ENCODE measurements around the gene CBARP. TPM values are rescaled to one million over a fixed set of nuclear protein-coding genes. Genes with fewer than 3 reads are reported as not detected.

Gene CBARP
- total and polyA plus RNA-seq, 2 of the 13 experiments (the other 11 are each of a cell fraction or from before 2014, with no cell fraction given), result 1.2 to 1.4 TPM

DNA sequence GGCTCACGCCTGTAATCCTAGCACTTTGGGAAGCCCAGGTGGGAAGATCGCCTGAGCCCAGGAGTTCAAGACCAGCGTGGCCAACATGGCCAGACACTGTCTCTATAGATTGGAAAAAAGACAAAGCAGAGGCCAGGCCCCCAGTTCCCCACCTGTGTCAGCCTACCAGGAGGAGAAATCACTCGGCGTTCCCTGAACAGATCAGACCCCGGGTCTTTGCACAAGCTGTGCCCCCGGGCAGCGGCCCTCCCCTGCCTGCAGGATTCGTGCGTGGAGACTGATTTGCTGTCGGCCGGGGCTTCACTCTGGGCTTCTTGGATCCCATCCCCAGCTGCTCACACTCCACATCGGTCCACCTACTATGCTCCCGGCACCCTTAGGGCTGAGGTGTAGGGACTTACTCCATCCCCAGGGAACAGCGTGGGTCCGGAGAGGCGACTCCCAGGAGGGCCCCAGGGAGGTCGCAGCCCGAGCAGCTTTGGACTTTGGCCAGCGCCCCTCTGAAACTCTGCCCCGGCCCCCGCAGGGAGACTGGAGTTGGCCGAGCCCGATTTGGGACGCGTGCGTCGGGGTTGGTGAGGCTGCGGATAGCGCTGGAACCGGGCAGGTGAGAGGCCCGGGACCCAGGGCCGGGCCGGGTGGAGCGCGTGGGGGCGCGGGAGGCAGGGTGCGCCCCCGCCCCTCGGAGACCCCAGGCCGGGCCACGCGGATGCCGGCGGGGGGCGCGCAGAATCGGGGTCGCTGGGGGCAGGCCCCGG is 47.4 kb upstream of the CBARP start (continued):
- TF ChIP-seq, protein P1, sequence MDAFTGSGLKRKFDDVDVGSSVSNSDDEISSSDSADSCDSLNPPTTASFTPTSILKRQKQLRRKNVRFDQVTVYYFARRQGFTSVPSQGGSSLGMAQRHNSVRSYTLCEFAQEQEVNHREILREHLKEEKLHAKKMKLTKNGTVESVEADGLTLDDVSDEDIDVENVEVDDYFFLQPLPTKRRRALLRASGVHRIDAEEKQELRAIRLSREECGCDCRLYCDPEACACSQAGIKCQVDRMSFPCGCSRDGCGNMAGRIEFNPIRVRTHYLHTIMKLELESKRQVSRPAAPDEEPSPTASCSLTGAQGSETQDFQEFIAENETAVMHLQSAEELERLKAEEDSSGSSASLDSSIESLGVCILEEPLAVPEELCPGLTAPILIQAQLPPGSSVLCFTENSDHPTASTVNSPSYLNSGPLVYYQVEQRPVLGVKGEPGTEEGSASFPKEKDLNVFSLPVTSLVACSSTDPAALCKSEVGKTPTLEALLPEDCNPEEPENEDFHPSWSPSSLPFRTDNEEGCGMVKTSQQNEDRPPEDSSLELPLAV (CRISPR knock-in tag; conservative IDR thresholded peaks at IDR 0.05; ENCODE audit: low read depth), result no peak
- no peak for TF ChIP-seq MAFF (IDR thresholded peaks at IDR 0.05; ENCODE audit: low read depth, low read length)
- TF ChIP-seq POLR2G (IDR thresholded peaks at IDR 0.05; ENCODE audit: low read depth, low read length), result no peak; the same call in 1 of the 2 replicates
- no peak for TF ChIP-seq SOX13 (IDR thresholded peaks at IDR 0.05)
- no peak; a peak in 1 of 4 replicates for TF ChIP-seq SOX13 (CRISPR knock-in tag; conservative IDR thresholded peaks at IDR 0.05 in 1 of 2, IDR thresholded peaks at IDR 0.05 in 1 of 2)
- TF ChIP-seq ARHGAP35 (CRISPR knock-in tag; IDR thresholded peaks at IDR 0.05; ENCODE audit: borderline replicate concordance), result no peak
- TF ChIP-seq ZFY (CRISPR knock-in tag; IDR thresholded peaks at IDR 0.05), result peak; percentile 61
- no peak for TF ChIP-seq ZSCAN21 (CRISPR knock-in tag; IDR thresholded peaks at IDR 0.05; ENCODE audit: borderline replicate concordance)
- TF ChIP-seq ZNF883 (CRISPR knock-in tag; IDR thresholded peaks at IDR 0.05; ENCODE audit: not compliant biosample characterization), result no peak
- TF ChIP-seq KDM4B (CRISPR knock-in tag; IDR thresholded peaks at IDR 0.05), result no peak
- TF ChIP-seq NR3C1 (CRISPR knock-in tag; IDR thresholded peaks at IDR 0.05), result no peak
- no peak for TF ChIP-seq ZNF652 (CRISPR knock-in tag; IDR thresholded peaks at IDR 0.05; ENCODE audit: borderline replicate concordance, low read depth)
- TF ChIP-seq, protein P2, sequence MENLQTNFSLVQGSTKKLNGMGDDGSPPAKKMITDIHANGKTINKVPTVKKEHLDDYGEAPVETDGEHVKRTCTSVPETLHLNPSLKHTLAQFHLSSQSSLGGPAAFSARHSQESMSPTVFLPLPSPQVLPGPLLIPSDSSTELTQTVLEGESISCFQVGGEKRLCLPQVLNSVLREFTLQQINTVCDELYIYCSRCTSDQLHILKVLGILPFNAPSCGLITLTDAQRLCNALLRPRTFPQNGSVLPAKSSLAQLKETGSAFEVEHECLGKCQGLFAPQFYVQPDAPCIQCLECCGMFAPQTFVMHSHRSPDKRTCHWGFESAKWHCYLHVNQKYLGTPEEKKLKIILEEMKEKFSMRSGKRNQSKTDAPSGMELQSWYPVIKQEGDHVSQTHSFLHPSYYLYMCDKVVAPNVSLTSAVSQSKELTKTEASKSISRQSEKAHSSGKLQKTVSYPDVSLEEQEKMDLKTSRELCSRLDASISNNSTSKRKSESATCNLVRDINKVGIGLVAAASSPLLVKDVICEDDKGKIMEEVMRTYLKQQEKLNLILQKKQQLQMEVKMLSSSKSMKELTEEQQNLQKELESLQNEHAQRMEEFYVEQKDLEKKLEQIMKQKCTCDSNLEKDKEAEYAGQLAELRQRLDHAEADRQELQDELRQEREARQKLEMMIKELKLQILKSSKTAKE (CRISPR knock-in tag; IDR thresholded peaks at IDR 0.05; ENCODE audit: borderline replicate concordance), result no peak
- no peak for TF ChIP-seq ZNF678 (CRISPR knock-in tag; IDR thresholded peaks at IDR 0.05)
- no peak for TF ChIP-seq ERF (CRISPR knock-in tag; IDR thresholded peaks at IDR 0.05)
- TF ChIP-seq KLF9 (CRISPR knock-in tag; IDR thresholded peaks at IDR 0.05; ENCODE audit: low read depth), result no peak
- no peak for TF ChIP-seq PAX8 (CRISPR knock-in tag; IDR thresholded peaks at IDR 0.05; ENCODE audit: borderline replicate concordance)
- TF ChIP-seq ZC3H4 (CRISPR knock-in tag; IDR thresholded peaks at IDR 0.05; ENCODE audit: borderline replicate concordance), result no peak
- TF ChIP-seq, protein P3, sequence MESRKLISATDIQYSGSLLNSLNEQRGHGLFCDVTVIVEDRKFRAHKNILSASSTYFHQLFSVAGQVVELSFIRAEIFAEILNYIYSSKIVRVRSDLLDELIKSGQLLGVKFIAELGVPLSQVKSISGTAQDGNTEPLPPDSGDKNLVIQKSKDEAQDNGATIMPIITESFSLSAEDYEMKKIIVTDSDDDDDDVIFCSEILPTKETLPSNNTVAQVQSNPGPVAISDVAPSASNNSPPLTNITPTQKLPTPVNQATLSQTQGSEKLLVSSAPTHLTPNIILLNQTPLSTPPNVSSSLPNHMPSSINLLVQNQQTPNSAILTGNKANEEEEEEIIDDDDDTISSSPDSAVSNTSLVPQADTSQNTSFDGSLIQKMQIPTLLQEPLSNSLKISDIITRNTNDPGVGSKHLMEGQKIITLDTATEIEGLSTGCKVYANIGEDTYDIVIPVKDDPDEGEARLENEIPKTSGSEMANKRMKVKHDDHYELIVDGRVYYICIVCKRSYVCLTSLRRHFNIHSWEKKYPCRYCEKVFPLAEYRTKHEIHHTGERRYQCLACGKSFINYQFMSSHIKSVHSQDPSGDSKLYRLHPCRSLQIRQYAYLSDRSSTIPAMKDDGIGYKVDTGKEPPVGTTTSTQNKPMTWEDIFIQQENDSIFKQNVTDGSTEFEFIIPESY (CRISPR knock-in tag; IDR thresholded peaks at IDR 0.05), result no peak
- TF ChIP-seq, protein P4, sequence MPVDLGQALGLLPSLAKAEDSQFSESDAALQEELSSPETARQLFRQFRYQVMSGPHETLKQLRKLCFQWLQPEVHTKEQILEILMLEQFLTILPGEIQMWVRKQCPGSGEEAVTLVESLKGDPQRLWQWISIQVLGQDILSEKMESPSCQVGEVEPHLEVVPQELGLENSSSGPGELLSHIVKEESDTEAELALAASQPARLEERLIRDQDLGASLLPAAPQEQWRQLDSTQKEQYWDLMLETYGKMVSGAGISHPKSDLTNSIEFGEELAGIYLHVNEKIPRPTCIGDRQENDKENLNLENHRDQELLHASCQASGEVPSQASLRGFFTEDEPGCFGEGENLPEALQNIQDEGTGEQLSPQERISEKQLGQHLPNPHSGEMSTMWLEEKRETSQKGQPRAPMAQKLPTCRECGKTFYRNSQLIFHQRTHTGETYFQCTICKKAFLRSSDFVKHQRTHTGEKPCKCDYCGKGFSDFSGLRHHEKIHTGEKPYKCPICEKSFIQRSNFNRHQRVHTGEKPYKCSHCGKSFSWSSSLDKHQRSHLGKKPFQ (CRISPR knock-in tag; IDR thresholded peaks at IDR 0.05; ENCODE audit: insufficient replicate concordance), result peak; percentile 24
